K562 (cell line): ENCODE data around the gene NYAP2. TPM values are rescaled to one million over a fixed set of nuclear protein-coding genes. Genes with fewer than 3 reads are reported as not detected.

ENCODE experiments used
- ATAC-seq: fragments of 200-7000 bp; cut with Tn5 transposase; 3 replicates; pipeline ENCODE4 v1.9.1; 2020; ENCODE audit warnings: moderate library complexity
- BruUV-seq: library from RNA; stranded (reverse); fragments of 400-500 nt; replicated peaks from 2 replicates; lab custom pipeline; 2021; lab: Mats Ljungman, UMichigan
- CTCF ChIA-PET: fragments of 300-600 bp; formaldehyde crosslinking; extraction: SDS; loops from one replicate; lab custom pipeline; 2021; ENCODE audit warnings: low intra/inter-chr PET ratio; lab: Yijun Ruan, JAX
- POLR2A ChIA-PET: fragments of 300-600, 350-650 bp; sonication (Branson Sonifier 250); formaldehyde crosslinking; extraction: SDS; loops from one replicate; lab custom pipeline; 2021; ENCODE audit warnings: antibody characterized with exemption, inconsistent platforms; lab: Yijun Ruan, JAX
- DNase-seq, 4 experiments: peaks; one replicate each; pipeline versions ENCODE4 v3.0.0 to v3.0.0-alpha.2; 2011 to 2018; ENCODE audit warnings: low spot score in 3 of 4, mixed read lengths in 3 of 4; ENCODE audit errors: extremely low read depth in 1 of 4
- FAIRE-seq: peaks from 2 replicates; lab custom pipeline; 2011; peaks lifted over from hg19 to GRCh38; lab: Jason Lieb, UNC
- H2AFZ ChIP-seq: 2 replicates; pipeline ENCODE4 v1.6.0; 2011; ENCODE audit warnings: low read depth, low read length, control low read depth, inconsistent platforms
- H3K27ac ChIP-seq: fragments of 200-600 bp; 3 replicates; pipeline ENCODE4 v1.8.0; 2011; ENCODE audit warnings: low read depth, mild to moderate bottlenecking, control low read depth, inconsistent platforms, low read length, moderate library complexity, mixed read lengths; ENCODE audit errors: extremely low read depth
- H3K27me3 ChIP-seq, 2 experiments: fragments of 300-600 bp in 1 of 2; 2 replicates in 1 of 2; 3 replicates in 1 of 2; pipeline versions ENCODE4 v1.6.0 to v1.8.0; 2011; ENCODE audit warnings: inconsistent platforms in 2 of 2, low read length in 2 of 2, mild to moderate bottlenecking in 1 of 2, mixed read lengths in 1 of 2, moderate library complexity in 1 of 2; ENCODE audit not compliant: control insufficient read depth in 2 of 2, insufficient read depth in 2 of 2
- H3K36me3 ChIP-seq: fragments of 300-600 bp; 3 replicates; pipeline ENCODE4 v1.8.0; 2011; ENCODE audit warnings: mild to moderate bottlenecking, low read length, inconsistent platforms; ENCODE audit not compliant: control insufficient read depth, insufficient read depth
- H3K4me1 ChIP-seq, 2 experiments: fragments of 200-600 bp in 1 of 2; replicated peaks in 1 of 2; 2 replicates in 1 of 2; 3 replicates in 1 of 2; pipeline versions ENCODE4 v1.5.1 to v1.8.0; 2011; ENCODE audit warnings: inconsistent platforms in 2 of 2, low read length in 2 of 2, mild to moderate bottlenecking in 1 of 2, mixed read lengths in 1 of 2, moderate library complexity in 1 of 2; ENCODE audit not compliant: control insufficient read depth in 2 of 2, insufficient read depth in 2 of 2
- H3K4me2 ChIP-seq: 2 replicates; pipeline ENCODE4 v1.6.1; 2011; ENCODE audit warnings: low read length, control low read depth, inconsistent platforms, mixed read lengths; ENCODE audit not compliant: insufficient read depth
- H3K4me3 ChIP-seq: fragments of 200-600 bp; sonication (generic), shearing (Covaris generic); 2 replicates; pipeline ENCODE4 v1.5.1; 2016; ENCODE audit warnings: control low read depth, inconsistent platforms
- H3K79me2 ChIP-seq: fragments of 200-600 bp; 3 replicates; pipeline ENCODE4 v1.8.0; 2011; ENCODE audit warnings: low read length, inconsistent platforms; ENCODE audit not compliant: control insufficient read depth, insufficient read depth
- H3K9ac ChIP-seq, 2 experiments: 2 replicates each; pipeline versions ENCODE4 v1.6.0 to v1.6.1; 2011; ENCODE audit warnings: low read depth in 2 of 2, low read length in 2 of 2, control low read depth in 1 of 2, inconsistent platforms in 1 of 2, mild to moderate bottlenecking in 1 of 2, mixed read lengths in 1 of 2; ENCODE audit not compliant: insufficient read depth in 1 of 2
- H3K9me1 ChIP-seq: one replicate; pipeline ENCODE4 v1.6.0; 2011; ENCODE audit warnings: inconsistent platforms, mild to moderate bottlenecking, low read length, moderate library complexity; ENCODE audit not compliant: control insufficient read depth, insufficient read depth
- H3K9me3 ChIP-seq: replicated peaks from 2 replicates; pipeline ENCODE4 v1.5.1; 2011; ENCODE audit warnings: low read depth, low read length, inconsistent platforms; ENCODE audit not compliant: control insufficient read depth, insufficient read depth
- H4K20me1 ChIP-seq: replicated peaks from 2 replicates; pipeline ENCODE4 v1.6.1; 2011; ENCODE audit warnings: low read length, inconsistent platforms, mixed read lengths; ENCODE audit not compliant: control insufficient read depth, insufficient read depth
- ATF1 ChIP-seq, 2 experiments: fragments of 450-650 bp in 1 of 2; IDR thresholded peaks; 2 replicates each; pipeline ENCODE4 v1.6.1; 2016; ENCODE audit warnings: missing compliant biosample characterization in 1 of 2, missing genetic modification characterization in 1 of 2
- CREB1 ChIP-seq, 2 experiments: sonication (generic) in 1 of 2; formaldehyde crosslinking in 1 of 2; IDR thresholded peaks; 2 replicates each; pipeline versions ENCODE4 v1.6.1 to v1.8.0; 2012 to 2022; ENCODE audit warnings: inconsistent platforms in 1 of 2, mild to moderate bottlenecking in 1 of 2, missing genetic modification reagents in 1 of 2, moderate library complexity in 1 of 2
- E2F8 ChIP-seq: fragments of 450-650 bp; IDR thresholded peaks from 2 replicates; pipeline ENCODE4 v1.7.1; 2018; ENCODE audit warnings: mild to moderate bottlenecking, low read depth; ENCODE audit not compliant: partially characterized antibody
- HINFP ChIP-seq: fragments of 450-650 bp; conservative IDR thresholded peaks from 2 replicates; pipeline ENCODE4 v1.6.1; 2016; ENCODE audit warnings: missing genetic modification characterization, low read depth, mild to moderate bottlenecking, control low read depth, missing compliant biosample characterization
- HMGN3 ChIP-seq: IDR thresholded peaks from 2 replicates; pipeline ENCODE4 v1.6.1; 2011; ENCODE audit warnings: borderline replicate concordance, low read depth, mild to moderate bottlenecking, mixed read lengths, low read length; ENCODE audit not compliant: insufficient read length; ENCODE audit errors: extremely low read depth
- KLF16 ChIP-seq: IDR thresholded peaks from 2 replicates; pipeline ENCODE4 v1.6.1; 2016; ENCODE audit warnings: antibody characterized with exemption
- SNAPC5 ChIP-seq: fragments of 250-450 bp; sonication (Bioruptor Pico); IDR thresholded peaks from 2 replicates; pipeline ENCODE4 v1.8.0; 2021; ENCODE audit warnings: moderate library complexity, mild to moderate bottlenecking, inconsistent platforms
- STAT6 ChIP-seq: sonication (generic); formaldehyde crosslinking; IDR thresholded peaks from 2 replicates; pipeline ENCODE4 v1.8.1; 2023; ENCODE audit warnings: mild to moderate bottlenecking, missing genetic modification reagents
- ZNF57 ChIP-seq: fragments of 450-650 bp; formaldehyde crosslinking; IDR thresholded peaks from 2 replicates; pipeline ENCODE4 v1.4.0; 2020; ENCODE audit warnings: mild to moderate bottlenecking, moderate library complexity
- ZNF655 ChIP-seq: fragments of 250-450 bp; sonication (Bioruptor Pico); IDR thresholded peaks from 2 replicates; pipeline ENCODE4 v1.5.0; 2021
- ZNF696 ChIP-seq: fragments of 250-450 bp; sonication (Bioruptor Pico); conservative IDR thresholded peaks from 2 replicates; pipeline ENCODE4 v1.4.0; 2020; ENCODE audit warnings: mild to moderate bottlenecking, moderate library complexity
- WGBS: fragments of 100-300 bp; shearing (Covaris generic); methylation state at CpG from one replicate; pipeline ENCODE4 v1.1.6; 2016; ENCODE audit warnings: low coverage, mixed read lengths; ENCODE audit not compliant: insufficient coverage; ENCODE audit errors: missing lambda C conversion rate; 5-methylcytosine and 5-hydroxymethylcytosine counted together
- in situ Hi-C: fragments of 300-500 bp; cut with MboI; formaldehyde crosslinking; loops from 4 replicates; pipeline ENCODE4 v1.15.0; 2018; ENCODE audit warnings: inconsistent platforms, mixed read lengths
- intact Hi-C: fragments of 100-400 bp; cut with micrococcal nuclease; formaldehyde crosslinking; loops from 2 replicates; pipeline ENCODE4 v1.14.2; 2022
- polyA plus RNA-seq, 8 experiments: library from polyadenylated mRNA; depleted of rRNA in 4 of 8; stranded (reverse) in 5 of 8; unstranded in 3 of 8; fragments of >200 nt; fragmentation: Nextera tagmentation in 2 of 8; fragmentation: Illumina TruSeq in 1 of 8; extraction: Ambion mirVana in 2 of 8; extraction: Trizol in 1 of 8; gene quantifications; 2 replicates each; pipeline versions ENCODE4 v1.2.1 to v1.2.3, GENCODE V29; 2011 to 2014; ENCODE audit warnings: inconsistent platforms in 1 of 8, missing spikeins in 1 of 8
- total RNA-seq, 7 experiments: library from RNA; depleted of rRNA in 6 of 7; stranded (reverse); fragments of >200 nt in 6 of 7; fragmentation: Illumina TruSeq in 2 of 7; extraction: Trizol in 2 of 7; gene quantifications; 2 replicates each; pipeline versions ENCODE4 v1.2.1 to v1.2.3, GENCODE V29; 2011 to 2021; ENCODE audit warnings: low replicate concordance in 1 of 7

Gene NYAP2
- total and polyA plus RNA-seq, 9 of the 15 experiments (the other 6 are each of a cell fraction or from before 2014, with no cell fraction given), result 0.03 to 0.04 (median 0.04) TPM; not detected in 3

GRCh38 chr2:225574582-225575138, 175.2 kb downstream of the NYAP2 start:
- intact Hi-C loops, result no loop called here
- Histone ChIP-seq H3K4me2 (no peak overlapping the region), H3K9me3 (no peaks in the 10 kb centered on the region), H3K4me1 (no peaks in the 10 kb centered on the region), H3K9ac (no peak overlapping the region), H3K27ac (no peak overlapping the region), H3K4me3 (no peak overlapping the region), H4K20me1 (no peaks in the 10 kb centered on the region), H2AFZ (no peak overlapping the region), H3K79me2 (no peaks in the 10 kb centered on the region), H3K9me1 (no peaks in the 10 kb centered on the region), H3K27me3 (no peaks in the 10 kb centered on the region), H3K36me3 (no peaks in the 10 kb centered on the region)
- no TSS peak for BruUV-seq
- POLR2A ChIA-PET, result no interaction called here
- in situ Hi-C loops, result no loop called here
- FAIRE-seq, result no peak
- no peak for DNase-seq
- TF ChIP-seq STAT6 (no peak), CREB1 (IDR thresholded peaks at IDR 0.05) (no peak), CREB1 (CRISPR knock-in tag; IDR thresholded peaks at IDR 0.05) (no peak), ZNF696 (no peak), HMGN3 (no peak), ATF1 (CRISPR knock-in tag; IDR thresholded peaks at IDR 0.05) (no peak), ATF1 (tag; IDR thresholded peaks at IDR 0.05) (no peak), KLF16 (no peak), ZNF655 (CRISPR knock-in tag) (no peak), SNAPC5 (CRISPR knock-in tag) (no peak), HINFP (tag) (no peak), E2F8 (no peak), ZNF57 (CRISPR knock-in tag) (no peak)
- CTCF ChIA-PET, result no interaction called here
- 21% methylated on average over 5 of the region's 5 CpGs for WGBS
- no peak for ATAC-seq
